CD14-positive monocyte (primary cell): ENCODE measurements around the gene ELF5. TPM values are rescaled to one million over a fixed set of nuclear protein-coding genes. Genes with fewer than 3 reads are reported as not detected.
A peak's percentile ranks its signal among the peaks of the same experiment; 100 is the strongest.

Source experiments
- DNase-seq, 3 donors: peaks; one replicate each; pipeline ENCODE4 v3.0.0-alpha.2; 2011 to 2022
- H2AFZ ChIP-seq: 2 replicates; pipeline ENCODE4 v1.6.0; 2012; ENCODE audit warnings: mild to moderate bottlenecking, low read depth, low read length, inconsistent platforms; ENCODE audit not compliant: insufficient read depth, poor library complexity, severe bottlenecking
- H3K27ac ChIP-seq, 2 donors: 1 replicate in 1 of 2; 2 replicates in 1 of 2; pipeline ENCODE4 v1.5.1; 2012 to 2013; ENCODE audit warnings: low read length in 2 of 2, control low read depth in 1 of 2, inconsistent platforms in 1 of 2, low read depth in 1 of 2, mild to moderate bottlenecking in 1 of 2
- H3K27me3 ChIP-seq, 2 donors: one replicate each; pipeline versions ENCODE4 v1.6.0 to v1.6.1; 2011 to 2013; ENCODE audit warnings: low read length in 2 of 2; ENCODE audit not compliant: control insufficient read depth in 2 of 2, insufficient read depth in 2 of 2
- H3K36me3 ChIP-seq, 2 donors: replicated peaks in 1 of 2; 1 replicate in 1 of 2; 2 replicates in 1 of 2; pipeline versions ENCODE4 v1.5.1 to v1.6.1; 2012 to 2013; ENCODE audit warnings: low read length in 2 of 2, control low read depth in 1 of 2, inconsistent platforms in 1 of 2, mild to moderate bottlenecking in 1 of 2; ENCODE audit not compliant: insufficient read depth in 2 of 2, control insufficient read depth in 1 of 2
- H3K4me1 ChIP-seq, 2 donors: 1 replicate in 1 of 2; 2 replicates in 1 of 2; pipeline versions ENCODE4 v1.5.1 to v1.6.1; 2012 to 2013; ENCODE audit warnings: low read length in 2 of 2, control low read depth in 1 of 2, inconsistent platforms in 1 of 2, mild to moderate bottlenecking in 1 of 2, moderate library complexity in 1 of 2; ENCODE audit not compliant: insufficient read depth in 2 of 2, control insufficient read depth in 1 of 2
- H3K4me2 ChIP-seq: replicated peaks from 2 replicates; pipeline ENCODE3; 2012; ENCODE audit warnings: low read length, moderate library complexity, mild to moderate bottlenecking; ENCODE audit not compliant: poor library complexity, severe bottlenecking; ENCODE audit errors: extremely low read depth
- H3K4me3 ChIP-seq, 3 experiments: fragments of 200-600 bp in 1 of 3; sonication (generic) in 1 of 3; replicated peaks in 1 of 3; 1 replicate in 2 of 3; 2 replicates in 1 of 3; pipeline ENCODE4 v1.5.1; 2011 to 2013; ENCODE audit warnings: low read length in 3 of 3, mild to moderate bottlenecking in 3 of 3, control low read depth in 2 of 3, low read depth in 2 of 3, inconsistent platforms in 1 of 3, moderate library complexity in 1 of 3
- H3K79me2 ChIP-seq: 2 replicates; pipeline ENCODE4 v1.6.0; 2012; ENCODE audit warnings: mild to moderate bottlenecking, control low read depth, inconsistent platforms, low read length, moderate library complexity; ENCODE audit not compliant: insufficient read depth
- H3K9ac ChIP-seq: 2 replicates; pipeline ENCODE4 v1.6.0; 2017; ENCODE audit warnings: low read length, mild to moderate bottlenecking; ENCODE audit not compliant: insufficient read depth, poor library complexity, severe bottlenecking
- H3K9me3 ChIP-seq, 2 donors: replicated peaks in 1 of 2; 1 replicate in 1 of 2; 2 replicates in 1 of 2; pipeline versions ENCODE4 v1.5.1 to v1.6.1; 2012 to 2013; ENCODE audit warnings: low read length in 2 of 2, control low read depth in 1 of 2; ENCODE audit not compliant: control insufficient read depth in 1 of 2, insufficient read depth in 1 of 2
- H4K20me1 ChIP-seq: 2 replicates; pipeline ENCODE4 v1.6.0; 2012; ENCODE audit warnings: mild to moderate bottlenecking, low read length, control low read depth, moderate library complexity; ENCODE audit not compliant: insufficient read depth
- H3K27ac Mint-ChIP-seq, 7 donors: one replicate each; pipeline ENCODE4 v1.8.0; 2020; ENCODE audit warnings: mild to moderate bottlenecking in 7 of 7, mixed read lengths in 7 of 7, moderate library complexity in 6 of 7, inconsistent platforms in 2 of 7
- H3K27me3 Mint-ChIP-seq, 3 donors: one replicate each; pipeline ENCODE4 v1.8.0; 2021 to 2022; ENCODE audit warnings: low read depth in 3 of 3, mild to moderate bottlenecking in 3 of 3, mixed read lengths in 3 of 3, moderate library complexity in 3 of 3, inconsistent platforms in 1 of 3
- H3K36me3 Mint-ChIP-seq, 2 donors: one replicate each; pipeline ENCODE4 v1.8.0; 2020; ENCODE audit warnings: mixed read lengths in 2 of 2, inconsistent platforms in 1 of 2, mild to moderate bottlenecking in 1 of 2
- H3K4me1 Mint-ChIP-seq: one replicate; pipeline ENCODE4 v1.8.0; 2020; ENCODE audit warnings: mild to moderate bottlenecking, mixed read lengths
- H3K4me3 Mint-ChIP-seq, 2 donors: one replicate each; pipeline ENCODE4 v1.8.0; 2020; ENCODE audit warnings: mild to moderate bottlenecking in 2 of 2, mixed read lengths in 2 of 2, moderate library complexity in 1 of 2
- H3K9me3 Mint-ChIP-seq, 7 donors: one replicate each; pipeline ENCODE4 v1.8.0; 2020 to 2022; ENCODE audit warnings: mixed read lengths in 7 of 7, mild to moderate bottlenecking in 6 of 7, moderate library complexity in 6 of 7, inconsistent platforms in 2 of 7
- WGBS: methylation state at CpG from one replicate; pipeline ENCODE4 v1.1.5; 2013; ENCODE audit warnings: missing lambda C conversion rate; ENCODE audit not compliant: insufficient coverage; 5-methylcytosine and 5-hydroxymethylcytosine counted together
- intact Hi-C, 2 donors: fragments of 100-400 bp; cut with micrococcal nuclease; formaldehyde crosslinking; loops; one replicate each; pipeline versions ENCODE4 v1.15.0 to v1.15.1; 2023
- polyA plus RNA-seq, 3 donors: library from polyadenylated mRNA; depleted of rRNA in 1 of 3; unstranded in 2 of 3; stranded (reverse) in 1 of 3; fragments of 300-500 nt in 2 of 3; fragments of >200 nt in 1 of 3; fragmentation: Illumina TruSeq in 2 of 3; gene quantifications; 1 replicate in 2 of 3; 2 replicates in 1 of 3; pipeline ENCODE4 v1.2.3, GENCODE V29; 2012 to 2021
- TF ChIP-seq, protein P1 (sequence below): fragments of 200-600 bp; IDR thresholded peaks from one replicate; pipeline ENCODE4 v1.8.0; 2022; ENCODE audit warnings: antibody characterized with exemption, mild to moderate bottlenecking

Gene ELF5
- polyA plus RNA-seq, 3 donors = 0.27 TPM; not detected in 2

DNA sequence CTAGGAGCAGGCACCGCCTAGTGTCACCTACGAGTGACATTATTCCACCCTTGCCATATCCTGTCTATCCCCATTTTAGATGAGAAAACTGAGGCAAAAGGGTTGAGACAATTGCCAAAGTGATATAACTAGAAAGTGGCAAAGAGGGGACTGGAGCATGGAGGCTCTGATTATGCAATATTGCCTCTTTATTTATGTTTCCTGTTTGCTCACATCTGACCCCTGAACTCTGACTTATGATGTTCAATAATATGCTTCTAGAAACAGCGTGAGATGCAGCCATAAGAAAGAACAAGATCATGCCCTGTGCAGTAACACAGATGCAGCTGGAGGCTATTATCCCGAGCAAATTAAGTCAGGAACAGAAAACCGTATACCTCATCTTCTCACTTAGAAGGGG lies 7.7 kb downstream of the ELF5 start:
- Mint-ChIP-seq H3K4me1 (peaks cover 40% of the 10 kb centered on the region), H3K36me3 (no peaks in the 10 kb centered on the region), H3K9me3 (no peaks in the 10 kb centered on the region), H3K27ac (peak overlapping the region in 1 of 7 donors; percentile 68), H3K4me3 (no peak overlapping the region), H3K27me3 (peaks cover 0 to 2% (median 0%) of the 10 kb centered on the region in 3 donors)
- H4K20me1 ChIP-seq = no peaks in the 10 kb centered on the region
- H3K27me3 ChIP-seq = no peaks in the 10 kb centered on the region
- intact Hi-C loops = no loop called here
- TF ChIP-seq, protein P1, sequence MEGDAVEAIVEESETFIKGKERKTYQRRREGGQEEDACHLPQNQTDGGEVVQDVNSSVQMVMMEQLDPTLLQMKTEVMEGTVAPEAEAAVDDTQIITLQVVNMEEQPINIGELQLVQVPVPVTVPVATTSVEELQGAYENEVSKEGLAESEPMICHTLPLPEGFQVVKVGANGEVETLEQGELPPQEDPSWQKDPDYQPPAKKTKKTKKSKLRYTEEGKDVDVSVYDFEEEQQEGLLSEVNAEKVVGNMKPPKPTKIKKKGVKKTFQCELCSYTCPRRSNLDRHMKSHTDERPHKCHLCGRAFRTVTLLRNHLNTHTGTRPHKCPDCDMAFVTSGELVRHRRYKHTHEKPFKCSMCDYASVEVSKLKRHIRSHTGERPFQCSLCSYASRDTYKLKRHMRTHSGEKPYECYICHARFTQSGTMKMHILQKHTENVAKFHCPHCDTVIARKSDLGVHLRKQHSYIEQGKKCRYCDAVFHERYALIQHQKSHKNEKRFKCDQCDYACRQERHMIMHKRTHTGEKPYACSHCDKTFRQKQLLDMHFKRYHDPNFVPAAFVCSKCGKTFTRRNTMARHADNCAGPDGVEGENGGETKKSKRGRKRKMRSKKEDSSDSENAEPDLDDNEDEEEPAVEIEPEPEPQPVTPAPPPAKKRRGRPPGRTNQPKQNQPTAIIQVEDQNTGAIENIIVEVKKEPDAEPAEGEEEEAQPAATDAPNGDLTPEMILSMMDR = no peak
- no peak overlapping the region for H3K27ac ChIP-seq
- H3K9ac ChIP-seq = no peak overlapping the region
- H2AFZ ChIP-seq = no peak overlapping the region
- DNase-seq = no peak
- peaks cover 36 to 48% of the 10 kb centered on the region in 2 donors for H3K4me1 ChIP-seq
- WGBS = 100% methylated on average over 1 of the region's 5 CpGs
- no peak overlapping the region for H3K4me2 ChIP-seq
- H3K79me2 ChIP-seq = no peaks in the 10 kb centered on the region
- H3K36me3 ChIP-seq = no peaks in the 10 kb centered on the region
- H3K4me3 ChIP-seq = no peak overlapping the region
- no peaks in the 10 kb centered on the region for H3K9me3 ChIP-seq

DNA sequence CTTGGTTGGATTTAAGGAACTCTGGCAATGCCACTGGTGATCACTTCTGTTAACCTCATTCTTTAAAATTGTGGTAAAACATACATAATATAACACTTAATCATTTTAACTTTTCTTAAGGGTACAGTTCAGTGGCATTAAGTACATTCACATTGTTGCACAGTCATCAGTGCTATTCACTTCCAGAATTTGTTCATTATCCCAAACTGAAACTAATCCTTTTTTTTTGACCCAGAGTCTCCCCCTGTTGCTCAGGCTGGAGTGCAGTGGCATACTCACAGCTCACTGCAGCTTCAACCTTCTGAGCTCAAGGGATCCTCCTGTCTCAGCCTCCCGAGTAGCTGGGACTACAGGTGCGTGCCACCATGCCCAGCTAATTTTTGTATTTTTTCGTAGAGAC lies 10.6 kb downstream of the ELF5 start:
- Histone ChIP-seq H3K9me3 (no peaks in the 10 kb centered on the region), H3K4me1 (peaks cover 16 to 25% of the 10 kb centered on the region in 2 donors), H4K20me1 (no peaks in the 10 kb centered on the region), H3K27me3 (no peaks in the 10 kb centered on the region), H3K27ac (no peak overlapping the region), H3K36me3 (no peaks in the 10 kb centered on the region), H3K4me3 (no peak overlapping the region), H3K9ac (no peak overlapping the region), H2AFZ (no peak overlapping the region), H3K79me2 (no peaks in the 10 kb centered on the region), H3K4me2 (no peak overlapping the region)
- peaks cover 22% of the 10 kb centered on the region for H3K4me1 Mint-ChIP-seq
- no peaks in the 10 kb centered on the region for H3K9me3 Mint-ChIP-seq
- intact Hi-C loops = no loop called here
- peaks cover 0 to 3% (median 0%) of the 10 kb centered on the region in 3 donors for H3K27me3 Mint-ChIP-seq
- TF ChIP-seq, protein P1 = no peak
- WGBS = 100% methylated on average over 3 of the region's 3 CpGs
- H3K4me3 Mint-ChIP-seq = no peak overlapping the region
- H3K36me3 Mint-ChIP-seq = no peaks in the 10 kb centered on the region
- DNase-seq = no peak
- H3K27ac Mint-ChIP-seq = no peak overlapping the region
